Measurements from ENCODE around the gene TNRC6C. TPM values are rescaled to one million over a fixed set of nuclear protein-coding genes. Genes with fewer than 3 reads are reported as not detected.
"Not testable (repeated sequence)": the region's sequence is repeated elsewhere in the genome, so short reads cannot be mapped to it uniquely, and the experiment has no call there.

The TNRC6C gene
- total RNA-seq, 2 donors from 2014 or later = 8.9 to 9.0 TPM

DNA sequence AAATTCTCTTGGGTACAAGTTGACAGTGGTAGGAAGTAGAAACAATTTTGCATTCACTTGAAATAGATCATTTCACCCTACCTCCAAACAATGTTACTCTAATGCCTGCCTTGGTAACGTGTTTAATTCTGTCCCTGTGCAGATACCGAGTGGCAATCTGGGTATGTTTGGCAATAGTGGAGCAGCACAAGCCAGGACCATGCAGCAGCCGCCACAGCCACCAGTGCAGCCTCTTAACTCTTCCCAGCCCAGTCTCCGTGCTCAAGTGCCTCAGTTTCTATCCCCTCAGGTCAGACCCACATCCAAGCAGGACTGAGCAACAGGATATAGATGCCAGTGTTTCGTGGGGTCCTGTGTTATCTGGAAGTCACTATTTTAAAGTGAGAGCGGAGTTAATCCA, 120.8 kb downstream of the TNRC6C start:
- DNase-seq = no peak
- peaks cover 6% of the 10 kb centered on the region for H3K36me3 ChIP-seq
- no peaks in the 10 kb centered on the region for H3K9me3 ChIP-seq
- intact Hi-C loops (cut with DNase I) = no loop called here
- no peaks in the 10 kb centered on the region for H3K27me3 ChIP-seq
- H3K9ac ChIP-seq (ENCODE audit: low read depth in 2 of 2, low read length in 2 of 2) = no peak overlapping the region
- H3K4me3 ChIP-seq = no peak overlapping the region
- H3K4me1 ChIP-seq = no peaks in the 10 kb centered on the region
- no peak overlapping the region for H3K27ac ChIP-seq
- TF ChIP-seq, protein P1, sequence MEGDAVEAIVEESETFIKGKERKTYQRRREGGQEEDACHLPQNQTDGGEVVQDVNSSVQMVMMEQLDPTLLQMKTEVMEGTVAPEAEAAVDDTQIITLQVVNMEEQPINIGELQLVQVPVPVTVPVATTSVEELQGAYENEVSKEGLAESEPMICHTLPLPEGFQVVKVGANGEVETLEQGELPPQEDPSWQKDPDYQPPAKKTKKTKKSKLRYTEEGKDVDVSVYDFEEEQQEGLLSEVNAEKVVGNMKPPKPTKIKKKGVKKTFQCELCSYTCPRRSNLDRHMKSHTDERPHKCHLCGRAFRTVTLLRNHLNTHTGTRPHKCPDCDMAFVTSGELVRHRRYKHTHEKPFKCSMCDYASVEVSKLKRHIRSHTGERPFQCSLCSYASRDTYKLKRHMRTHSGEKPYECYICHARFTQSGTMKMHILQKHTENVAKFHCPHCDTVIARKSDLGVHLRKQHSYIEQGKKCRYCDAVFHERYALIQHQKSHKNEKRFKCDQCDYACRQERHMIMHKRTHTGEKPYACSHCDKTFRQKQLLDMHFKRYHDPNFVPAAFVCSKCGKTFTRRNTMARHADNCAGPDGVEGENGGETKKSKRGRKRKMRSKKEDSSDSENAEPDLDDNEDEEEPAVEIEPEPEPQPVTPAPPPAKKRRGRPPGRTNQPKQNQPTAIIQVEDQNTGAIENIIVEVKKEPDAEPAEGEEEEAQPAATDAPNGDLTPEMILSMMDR (IDR thresholded peaks at IDR 0.05) = no peak

DNA sequence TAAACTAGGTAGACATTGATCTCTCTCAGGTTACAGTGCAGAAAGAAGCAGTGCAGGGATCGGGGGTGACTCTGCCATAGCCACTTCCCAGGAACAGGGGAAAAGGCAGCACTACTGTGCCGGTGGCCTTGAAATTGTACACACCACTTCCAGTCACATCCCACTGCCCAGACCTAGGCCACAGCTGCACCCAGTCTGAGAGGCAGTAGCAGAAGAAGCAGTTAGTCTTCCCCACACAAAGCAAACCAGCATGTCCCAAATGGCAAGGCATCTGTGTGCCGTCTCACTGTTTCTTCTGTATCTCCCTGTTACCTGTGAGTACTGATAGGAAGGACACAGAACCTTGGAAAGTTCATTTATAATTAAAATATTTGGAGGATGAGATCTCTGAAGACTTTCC, 123.0 kb downstream of the TNRC6C start:
- intact Hi-C loops (cut with DNase I) = no loop called here
- Histone ChIP-seq H3K4me1 (no peaks in the 10 kb centered on the region), H3K9ac (ENCODE audit: low read depth in 2 of 2, low read length in 2 of 2) (no peak overlapping the region), H3K27ac (no peak overlapping the region), H3K9me3 (no peaks in the 10 kb centered on the region), H3K4me3 (no peak overlapping the region), H3K27me3 (no peaks in the 10 kb centered on the region), H3K36me3 (peaks cover 6% of the 10 kb centered on the region)
- DNase-seq = no peak
- TF ChIP-seq, protein P1 (IDR thresholded peaks at IDR 0.05) = no peak

DNA sequence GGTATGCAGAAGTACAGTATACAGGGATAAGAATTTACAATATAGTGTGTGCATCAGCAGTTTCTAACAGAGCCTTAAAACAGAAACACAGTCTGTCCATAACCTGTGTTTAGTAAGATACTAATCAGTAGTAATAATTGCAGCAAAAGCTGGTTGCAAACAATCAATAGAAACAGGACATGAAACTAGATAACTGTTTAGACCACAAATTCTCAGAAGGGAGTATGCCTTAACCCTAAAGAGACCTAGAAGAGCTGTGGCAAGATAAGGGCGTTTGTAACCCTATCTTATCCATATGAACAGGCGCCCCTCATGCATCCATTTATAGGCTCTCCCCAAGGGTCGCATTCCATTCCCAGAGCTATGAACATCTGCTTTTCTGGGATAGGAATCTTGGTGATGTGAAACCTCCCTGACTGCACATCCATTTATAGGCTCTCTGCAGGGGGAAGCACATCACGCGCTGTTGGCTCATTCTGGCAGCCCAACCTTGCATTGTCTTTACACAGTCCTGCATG, 123.9 kb downstream of the TNRC6C start:
- intact Hi-C loops (cut with DNase I); H3K27ac ChIP-seq; H3K9me3 ChIP-seq; H3K4me3 ChIP-seq; H3K36me3 ChIP-seq; DNase-seq; H3K9ac ChIP-seq (ENCODE audit: low read depth in 2 of 2, low read length in 2 of 2); H3K27me3 ChIP-seq; H3K4me1 ChIP-seq: not testable (repeated sequence)

DNA sequence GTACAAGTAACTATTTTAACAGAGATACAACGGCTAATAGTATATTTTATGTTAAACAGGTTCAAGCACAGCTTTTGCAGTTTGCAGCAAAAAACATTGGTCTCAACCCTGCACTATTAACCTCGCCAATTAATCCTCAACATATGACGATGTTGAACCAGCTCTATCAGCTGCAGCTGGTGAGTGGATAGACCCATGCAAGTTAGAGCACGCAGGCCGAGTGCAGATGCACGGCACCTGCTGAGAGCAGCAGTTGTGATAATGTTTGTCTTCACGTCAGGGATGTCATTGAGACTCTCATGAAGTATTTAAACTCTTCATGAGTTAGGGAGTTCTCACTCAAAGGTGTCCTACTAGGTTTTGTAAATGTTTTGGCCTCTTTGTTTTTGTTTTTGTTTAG, 124.5 kb downstream of the TNRC6C start:
- H3K27ac ChIP-seq = no peak overlapping the region
- DNase-seq = no peak
- intact Hi-C loops (cut with DNase I) = no loop called here
- H3K9ac ChIP-seq (ENCODE audit: low read depth in 2 of 2, low read length in 2 of 2) = no peak overlapping the region
- TF ChIP-seq, protein P1 (IDR thresholded peaks at IDR 0.05) = no peak
- H3K4me1 ChIP-seq = no peaks in the 10 kb centered on the region
- H3K9me3 ChIP-seq = no peaks in the 10 kb centered on the region
- H3K36me3 ChIP-seq = peaks cover 6% of the 10 kb centered on the region
- no peaks in the 10 kb centered on the region for H3K27me3 ChIP-seq
- H3K4me3 ChIP-seq = no peak overlapping the region

DNA sequence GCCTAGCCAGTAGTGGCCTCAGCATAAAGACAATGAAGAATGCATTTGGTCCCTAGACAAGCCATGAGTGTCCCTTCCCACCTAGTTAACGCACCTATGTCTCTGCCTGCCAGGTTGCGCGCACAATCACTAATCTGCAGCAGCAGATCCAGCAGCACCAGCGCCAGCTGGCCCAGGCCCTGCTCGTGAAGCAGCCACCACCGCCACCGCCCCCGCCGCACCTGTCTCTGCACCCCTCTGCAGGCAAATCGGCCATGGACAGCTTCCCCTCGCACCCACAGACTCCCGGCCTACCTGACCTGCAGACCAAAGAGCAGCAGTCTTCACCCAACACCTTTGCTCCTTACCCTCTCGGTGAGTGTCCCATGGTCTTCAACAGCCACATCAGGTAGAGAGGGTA, 128.2 kb downstream of the TNRC6C start:
- H3K36me3 ChIP-seq = no peaks in the 10 kb centered on the region
- no peak overlapping the region for H3K4me3 ChIP-seq
- H3K27ac ChIP-seq = no peak overlapping the region
- intact Hi-C loops (cut with DNase I) = no loop called here
- H3K9ac ChIP-seq (ENCODE audit: low read depth in 2 of 2, low read length in 2 of 2) = no peak overlapping the region
- TF ChIP-seq, protein P1 (IDR thresholded peaks at IDR 0.05) = no peak
- no peaks in the 10 kb centered on the region for H3K9me3 ChIP-seq
- H3K4me1 ChIP-seq = no peaks in the 10 kb centered on the region
- no peaks in the 10 kb centered on the region for H3K27me3 ChIP-seq
- DNase-seq = no peak

DNA sequence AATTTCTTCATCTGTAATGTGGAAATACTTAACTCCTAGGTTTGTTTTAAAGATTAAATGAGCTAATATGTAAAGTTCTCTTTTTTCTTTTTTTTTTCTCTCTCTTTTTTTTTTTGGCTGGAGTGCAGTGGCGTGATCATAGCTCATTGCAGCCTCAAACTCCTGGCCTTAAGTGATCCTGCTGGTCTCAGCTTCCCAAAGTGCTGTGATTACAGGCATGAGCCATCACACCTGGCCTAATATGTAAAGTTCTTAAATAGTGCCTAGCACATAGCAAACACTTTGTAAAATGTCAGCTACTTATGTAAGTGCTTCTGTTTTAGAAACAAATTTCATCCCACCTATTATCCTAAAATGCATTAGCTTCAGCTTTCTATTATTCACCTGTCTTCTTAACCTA, 130.0 kb downstream of the TNRC6C start:
- TF ChIP-seq, protein P1 (IDR thresholded peaks at IDR 0.05) = no peak
- H3K4me1 ChIP-seq = no peaks in the 10 kb centered on the region
- H3K27ac ChIP-seq = no peak overlapping the region
- no peaks in the 10 kb centered on the region for H3K9me3 ChIP-seq
- no peak overlapping the region for H3K4me3 ChIP-seq
- H3K9ac ChIP-seq (ENCODE audit: low read depth in 2 of 2, low read length in 2 of 2) = no peak overlapping the region
- intact Hi-C loops (cut with DNase I) = no loop called here
- DNase-seq = no peak
- H3K27me3 ChIP-seq = no peaks in the 10 kb centered on the region
- no peaks in the 10 kb centered on the region for H3K36me3 ChIP-seq
